ENCODE data around the gene SLC37A3.

DNA sequence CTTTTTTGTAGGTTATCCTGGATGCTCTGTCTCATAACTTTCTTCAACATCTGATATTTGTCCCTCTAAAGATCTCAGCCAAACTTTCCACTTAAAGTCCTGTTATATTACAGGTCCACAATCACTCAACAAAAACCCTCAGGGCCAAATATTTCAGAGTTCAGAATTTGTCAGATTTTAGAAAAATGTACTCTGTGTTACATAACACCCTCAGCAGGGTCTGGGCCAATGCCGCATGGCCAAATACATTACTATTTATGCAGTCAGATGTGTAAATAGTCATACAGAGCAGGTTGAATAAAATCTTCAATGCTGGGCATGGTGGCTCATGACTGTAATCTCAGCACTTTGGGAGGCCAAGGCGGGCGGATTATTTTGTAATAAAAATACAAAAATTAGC, 17.0 kb upstream of the SLC37A3 start:
- TF ChIP-seq, protein P1, sequence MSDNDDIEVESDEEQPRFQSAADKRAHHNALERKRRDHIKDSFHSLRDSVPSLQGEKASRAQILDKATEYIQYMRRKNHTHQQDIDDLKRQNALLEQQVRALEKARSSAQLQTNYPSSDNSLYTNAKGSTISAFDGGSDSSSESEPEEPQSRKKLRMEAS (IDR thresholded peaks at IDR 0.05; ENCODE audit: insufficient read depth, insufficient read length), result no peak
- TF ChIP-seq, protein P2, sequence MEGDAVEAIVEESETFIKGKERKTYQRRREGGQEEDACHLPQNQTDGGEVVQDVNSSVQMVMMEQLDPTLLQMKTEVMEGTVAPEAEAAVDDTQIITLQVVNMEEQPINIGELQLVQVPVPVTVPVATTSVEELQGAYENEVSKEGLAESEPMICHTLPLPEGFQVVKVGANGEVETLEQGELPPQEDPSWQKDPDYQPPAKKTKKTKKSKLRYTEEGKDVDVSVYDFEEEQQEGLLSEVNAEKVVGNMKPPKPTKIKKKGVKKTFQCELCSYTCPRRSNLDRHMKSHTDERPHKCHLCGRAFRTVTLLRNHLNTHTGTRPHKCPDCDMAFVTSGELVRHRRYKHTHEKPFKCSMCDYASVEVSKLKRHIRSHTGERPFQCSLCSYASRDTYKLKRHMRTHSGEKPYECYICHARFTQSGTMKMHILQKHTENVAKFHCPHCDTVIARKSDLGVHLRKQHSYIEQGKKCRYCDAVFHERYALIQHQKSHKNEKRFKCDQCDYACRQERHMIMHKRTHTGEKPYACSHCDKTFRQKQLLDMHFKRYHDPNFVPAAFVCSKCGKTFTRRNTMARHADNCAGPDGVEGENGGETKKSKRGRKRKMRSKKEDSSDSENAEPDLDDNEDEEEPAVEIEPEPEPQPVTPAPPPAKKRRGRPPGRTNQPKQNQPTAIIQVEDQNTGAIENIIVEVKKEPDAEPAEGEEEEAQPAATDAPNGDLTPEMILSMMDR (IDR thresholded peaks at IDR 0.05; ENCODE audit: extremely low read depth in 1 of 2, insufficient read depth in 1 of 2, low read depth in 1 of 2, low read length in 2 of 2), result no peak
